Measurements from ENCODE around the gene BAG3.

DNA sequence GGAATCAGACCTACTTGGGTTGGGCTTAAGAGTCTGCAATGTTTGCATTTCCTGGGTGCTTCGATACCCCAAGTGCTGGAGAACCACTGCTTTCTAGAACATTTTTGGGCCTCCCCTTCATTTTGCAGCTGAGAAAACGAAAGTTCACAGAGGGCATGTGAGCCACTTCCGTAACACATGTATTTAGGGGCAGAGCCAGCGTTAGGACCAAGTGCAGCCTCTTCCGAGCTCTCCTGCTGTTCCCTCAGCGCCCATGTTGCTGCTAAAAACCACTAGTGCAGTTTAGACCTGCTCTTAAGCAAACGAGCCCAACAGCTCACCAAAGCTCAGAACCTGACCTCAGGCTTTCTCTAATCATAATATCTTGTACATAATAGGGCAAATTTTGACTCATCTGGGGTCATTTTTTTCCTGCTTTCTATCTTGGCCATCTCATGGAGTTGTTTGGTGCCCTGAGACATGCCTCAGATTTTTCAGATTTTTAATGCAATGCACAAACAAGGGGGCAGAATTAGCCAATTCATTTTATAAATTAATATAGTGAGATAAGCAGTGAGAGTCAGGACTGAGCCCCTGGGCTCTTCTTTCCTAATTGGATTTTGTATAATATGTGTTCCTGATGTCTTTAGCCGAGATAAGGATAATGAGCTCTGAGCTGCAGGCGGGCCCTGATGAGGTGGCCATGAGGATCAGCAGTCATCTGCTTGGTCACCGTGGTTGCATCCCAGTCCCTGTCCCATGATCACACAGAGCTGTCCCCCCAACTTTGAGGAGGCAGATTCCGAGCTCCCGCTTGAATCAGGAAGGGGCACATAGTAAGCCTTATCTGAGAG, 12.9 kb downstream of the BAG3 start:
- TF ChIP-seq, protein P1, sequence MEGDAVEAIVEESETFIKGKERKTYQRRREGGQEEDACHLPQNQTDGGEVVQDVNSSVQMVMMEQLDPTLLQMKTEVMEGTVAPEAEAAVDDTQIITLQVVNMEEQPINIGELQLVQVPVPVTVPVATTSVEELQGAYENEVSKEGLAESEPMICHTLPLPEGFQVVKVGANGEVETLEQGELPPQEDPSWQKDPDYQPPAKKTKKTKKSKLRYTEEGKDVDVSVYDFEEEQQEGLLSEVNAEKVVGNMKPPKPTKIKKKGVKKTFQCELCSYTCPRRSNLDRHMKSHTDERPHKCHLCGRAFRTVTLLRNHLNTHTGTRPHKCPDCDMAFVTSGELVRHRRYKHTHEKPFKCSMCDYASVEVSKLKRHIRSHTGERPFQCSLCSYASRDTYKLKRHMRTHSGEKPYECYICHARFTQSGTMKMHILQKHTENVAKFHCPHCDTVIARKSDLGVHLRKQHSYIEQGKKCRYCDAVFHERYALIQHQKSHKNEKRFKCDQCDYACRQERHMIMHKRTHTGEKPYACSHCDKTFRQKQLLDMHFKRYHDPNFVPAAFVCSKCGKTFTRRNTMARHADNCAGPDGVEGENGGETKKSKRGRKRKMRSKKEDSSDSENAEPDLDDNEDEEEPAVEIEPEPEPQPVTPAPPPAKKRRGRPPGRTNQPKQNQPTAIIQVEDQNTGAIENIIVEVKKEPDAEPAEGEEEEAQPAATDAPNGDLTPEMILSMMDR (IDR thresholded peaks at IDR 0.05 in 2 of 3, conservative IDR thresholded peaks at IDR 0.05 in 1 of 3; ENCODE audit: borderline replicate concordance in 1 of 3, insufficient read depth in 1 of 3, low read depth in 2 of 3, low read length in 2 of 3) = no peak
- no peak for TF ChIP-seq REST (IDR thresholded peaks at IDR 0.05; ENCODE audit: low read depth)
